GM10248 (cell line): ENCODE measurements around the gene ZNF462.

Source experiments
- CTCF ChIA-PET: fragments of 300-600 bp; sonication (Branson Sonifier 250); formaldehyde crosslinking; extraction: SDS; loops from one replicate; lab custom pipeline; 2021; ENCODE audit warnings: antibody characterized with exemption; lab: Yijun Ruan, JAX
- POLR2A ChIA-PET: fragments of 350-650 bp; sonication (Branson Sonifier 250); formaldehyde crosslinking; extraction: SDS; loops from one replicate; lab custom pipeline; 2020; ENCODE audit warnings: antibody characterized with exemption; lab: Yijun Ruan, JAX
- DNase-seq: peaks from one replicate; pipeline ENCODE4 v3.0.0; 2012; ENCODE audit errors: extremely low spot score
- CTCF ChIP-seq: IDR thresholded peaks from 2 replicates; pipeline ENCODE4 v1.5.1; 2012; ENCODE audit warnings: mild to moderate bottlenecking, low read depth; ENCODE audit errors: extremely low read depth, missing control alignments, control extremely low read depth

The ZNF462 gene

DNA sequence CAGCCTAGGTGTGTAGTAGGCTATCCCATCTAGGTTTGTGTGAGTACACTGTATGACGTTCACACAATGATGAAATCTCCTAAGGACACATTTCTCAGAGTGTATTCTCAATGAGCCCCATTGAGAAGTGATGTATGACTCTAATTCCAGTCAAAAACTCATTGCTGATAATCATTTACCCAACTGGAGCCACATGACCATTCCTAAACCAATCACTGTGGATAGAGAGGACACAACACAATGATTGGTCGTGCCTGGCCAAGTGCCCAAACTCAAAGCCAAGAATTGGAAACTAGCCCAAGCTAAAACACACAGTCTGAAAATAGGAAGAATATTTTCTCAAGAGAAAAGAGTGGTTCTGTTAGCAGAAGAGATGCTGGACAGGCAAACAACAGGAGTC, 191.2 kb downstream of the ZNF462 start:
- no peak for DNase-seq
- TF ChIP-seq CTCF = no peak
- POLR2A ChIA-PET = no interaction called here
- CTCF ChIA-PET = no interaction called here

- no peak for TF ChIP-seq CTCF
- no peak for DNase-seq
- POLR2A ChIA-PET = no interaction called here
- CTCF ChIA-PET = interaction anchor here (1.3 kb wide), 1 partner anchor 23 kb away, joined by 3 read pairs; no protein-coding TSS in a partner anchor
Observed at GRCh38 chr9:107059220-107059619, 196.3 kb downstream of the ZNF462 start.

- ChIA-PET POLR2A (no interaction called here), CTCF (interaction anchor here (1.3 kb wide), 1 partner anchor 23 kb away, joined by 3 read pairs; no protein-coding TSS in a partner anchor)
- DNase-seq = no peak
- TF ChIP-seq CTCF = no peak
Observed at GRCh38 chr9:107060062-107060461, 197.1 kb downstream of the ZNF462 start.
